Measurements from ENCODE around the gene ILDR1. TPM values are rescaled to one million over a fixed set of nuclear protein-coding genes. Genes with fewer than 3 reads are reported as not detected.

The ILDR1 gene
- total and polyA plus RNA-seq, 2 of the 8 experiments (the other 6 are each of a cell fraction or from before 2014, with no cell fraction given): 1.8 TPM

- TF ChIP-seq CHD7 (IDR thresholded peaks at IDR 0.05; ENCODE audit: insufficient replicate concordance, low read length) (no peak), KDM4A (IDR thresholded peaks at IDR 0.05; ENCODE audit: low read depth, low read length, severe bottlenecking) (no peak), GTF2F1 (IDR thresholded peaks at IDR 0.05; ENCODE audit: borderline replicate concordance, low read depth, low read length) (no peak), TEAD4 (IDR thresholded peaks at IDR 0.05; ENCODE audit: low read depth, low read length) (no peak), SAP30 (IDR thresholded peaks at IDR 0.05; ENCODE audit: insufficient read depth, insufficient replicate concordance, low read length) (no peak), RNF2 (IDR thresholded peaks at IDR 0.05; ENCODE audit: borderline replicate concordance, low read depth, low read length, missing control alignments, poor library complexity, severe bottlenecking) (no peak)
These were observed 47.4 kb downstream of the ILDR1 start (continued) for GRCh38 chr3:121974601-121975111.

Data from H1 (cell line).